ENCODE measurements around the gene TMEFF1.

- TF ChIP-seq CTCF (IDR thresholded peaks at IDR 0.05) (no peak), POLR2A (IDR thresholded peaks at IDR 0.05) (no peak)
Observed at GRCh38 chr9:100561256-100561655, 88.3 kb downstream of the TMEFF1 start.

Data from prostate gland (tissue), 2 donors.